ENCODE data around the gene MUC4.

DNA sequence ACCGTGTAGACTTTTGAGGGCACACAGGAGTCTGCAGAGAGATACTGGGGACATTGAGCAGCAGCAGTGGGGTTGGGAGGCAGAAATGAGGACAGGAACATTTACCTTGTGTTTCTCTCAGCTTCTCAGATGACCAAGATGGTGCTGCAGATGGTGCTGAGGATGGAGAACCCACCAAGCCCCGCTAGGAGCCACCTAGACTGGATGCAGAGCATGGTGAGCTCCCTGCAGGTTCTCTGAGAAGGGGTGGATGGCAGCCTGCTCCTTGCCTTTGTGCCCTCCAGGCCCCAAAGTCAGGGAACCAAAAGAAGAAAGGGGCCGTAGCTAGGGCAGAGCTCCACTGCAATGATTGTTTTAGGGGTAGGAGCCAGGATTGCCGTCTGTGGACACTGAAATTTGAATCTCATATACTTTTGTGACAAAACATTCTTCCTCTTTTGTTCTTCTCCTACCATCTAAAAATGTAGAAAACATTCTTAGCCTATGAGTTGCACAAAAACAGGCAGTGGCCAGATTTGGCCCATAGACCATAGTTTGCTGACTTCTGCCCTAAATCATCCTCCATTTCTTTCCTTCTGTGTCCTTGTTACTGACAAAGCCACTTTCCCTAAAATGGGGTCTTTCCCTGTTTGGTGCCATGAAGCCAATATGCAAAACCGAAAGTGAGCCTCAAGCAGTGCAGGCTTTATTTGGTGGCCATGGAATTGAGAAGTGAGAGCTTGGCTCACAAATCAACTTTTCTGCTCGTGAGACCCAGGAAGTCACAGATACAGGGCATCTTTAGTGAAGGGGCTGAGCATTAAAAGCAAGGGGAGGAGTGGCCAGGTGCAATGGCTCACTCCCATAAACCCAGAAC, 102.9 kb downstream of the MUC4 start:
- TF ChIP-seq, protein P1, sequence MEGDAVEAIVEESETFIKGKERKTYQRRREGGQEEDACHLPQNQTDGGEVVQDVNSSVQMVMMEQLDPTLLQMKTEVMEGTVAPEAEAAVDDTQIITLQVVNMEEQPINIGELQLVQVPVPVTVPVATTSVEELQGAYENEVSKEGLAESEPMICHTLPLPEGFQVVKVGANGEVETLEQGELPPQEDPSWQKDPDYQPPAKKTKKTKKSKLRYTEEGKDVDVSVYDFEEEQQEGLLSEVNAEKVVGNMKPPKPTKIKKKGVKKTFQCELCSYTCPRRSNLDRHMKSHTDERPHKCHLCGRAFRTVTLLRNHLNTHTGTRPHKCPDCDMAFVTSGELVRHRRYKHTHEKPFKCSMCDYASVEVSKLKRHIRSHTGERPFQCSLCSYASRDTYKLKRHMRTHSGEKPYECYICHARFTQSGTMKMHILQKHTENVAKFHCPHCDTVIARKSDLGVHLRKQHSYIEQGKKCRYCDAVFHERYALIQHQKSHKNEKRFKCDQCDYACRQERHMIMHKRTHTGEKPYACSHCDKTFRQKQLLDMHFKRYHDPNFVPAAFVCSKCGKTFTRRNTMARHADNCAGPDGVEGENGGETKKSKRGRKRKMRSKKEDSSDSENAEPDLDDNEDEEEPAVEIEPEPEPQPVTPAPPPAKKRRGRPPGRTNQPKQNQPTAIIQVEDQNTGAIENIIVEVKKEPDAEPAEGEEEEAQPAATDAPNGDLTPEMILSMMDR (conservative IDR thresholded peaks at IDR 0.05; ENCODE audit: low read depth, low read length) = no peak
- no peak for TF ChIP-seq SMC3 (IDR thresholded peaks at IDR 0.05; ENCODE audit: low read depth, low read length)
- no peak for TF ChIP-seq POLR2A (IDR thresholded peaks at IDR 0.05; ENCODE audit: low read depth, low read length)
- no peak for TF ChIP-seq CHD1 (IDR thresholded peaks at IDR 0.05; ENCODE audit: low read depth, low read length)
- TF ChIP-seq RCOR1 (IDR thresholded peaks at IDR 0.05; ENCODE audit: insufficient replicate concordance, low read length) = no peak
- TF ChIP-seq, protein P2, sequence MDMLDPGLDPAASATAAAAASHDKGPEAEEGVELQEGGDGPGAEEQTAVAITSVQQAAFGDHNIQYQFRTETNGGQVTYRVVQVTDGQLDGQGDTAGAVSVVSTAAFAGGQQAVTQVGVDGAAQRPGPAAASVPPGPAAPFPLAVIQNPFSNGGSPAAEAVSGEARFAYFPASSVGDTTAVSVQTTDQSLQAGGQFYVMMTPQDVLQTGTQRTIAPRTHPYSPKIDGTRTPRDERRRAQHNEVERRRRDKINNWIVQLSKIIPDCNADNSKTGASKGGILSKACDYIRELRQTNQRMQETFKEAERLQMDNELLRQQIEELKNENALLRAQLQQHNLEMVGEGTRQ (IDR thresholded peaks at IDR 0.05; ENCODE audit: low read depth, low read length) = no peak
- no peak for TF ChIP-seq MXI1 (IDR thresholded peaks at IDR 0.05; ENCODE audit: borderline replicate concordance, low read depth, low read length)
- TF ChIP-seq RFX5 (IDR thresholded peaks at IDR 0.05; ENCODE audit: low read depth, low read length) = no peak
- no peak for TF ChIP-seq MAFK (IDR thresholded peaks at IDR 0.05; ENCODE audit: low read depth, low read length)
- no peak for TF ChIP-seq CEBPB (IDR thresholded peaks at IDR 0.05; ENCODE audit: low read depth, low read length)
- no peak for TF ChIP-seq BHLHE40 (IDR thresholded peaks at IDR 0.05; ENCODE audit: low read depth, low read length)

All from IMR-90 (cell line).